Measurements from ENCODE around the gene CHRNA9. TPM values are rescaled to one million over a fixed set of nuclear protein-coding genes. Genes with fewer than 3 reads are reported as not detected.

The CHRNA9 gene
- total RNA-seq, 1 donor from 2014 or later: not detected

DNA sequence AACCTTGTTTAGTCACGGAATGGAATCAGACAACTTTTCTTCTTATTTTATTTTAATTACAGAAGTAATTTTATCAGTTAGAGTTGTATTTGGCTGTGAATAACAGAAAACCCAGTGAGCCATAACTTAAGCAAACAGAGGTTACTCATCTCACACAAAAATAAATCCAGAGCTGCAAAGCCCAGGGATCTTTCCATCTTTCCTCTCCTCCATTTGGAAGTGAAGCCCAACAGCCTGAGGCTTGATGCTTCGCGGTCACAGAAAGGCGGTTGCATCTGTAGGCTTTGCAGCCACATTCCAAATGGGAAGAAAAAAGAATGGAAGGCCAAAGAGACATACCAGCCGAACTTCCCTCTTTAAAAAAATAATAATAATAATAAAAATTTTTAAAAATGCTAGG lies 22.6 kb downstream of the CHRNA9 start:
- TF ChIP-seq CTCF (IDR thresholded peaks at IDR 0.05) (no peak), POLR2A (IDR thresholded peaks at IDR 0.05) (no peak), POLR2AphosphoS5 (IDR thresholded peaks at IDR 0.05; ENCODE audit: insufficient read depth in 1 of 2, low read depth in 1 of 2) (no peak)
- no peak for DNase-seq (ENCODE audit: extremely low spot score in 2 of 2)
- Histone ChIP-seq H3K4me1 (no peaks in the 10 kb centered on the region), H3K4me3 (no peak overlapping the region), H3K9me3 (no peaks in the 10 kb centered on the region), H3K27ac (no peak overlapping the region), H3K27me3 (no peaks in the 10 kb centered on the region), H3K36me3 (no peaks in the 10 kb centered on the region)
- intact Hi-C loops (cut with DNase I): no loop called here

GRCh38 chr4:40361338-40361737 lies 26.2 kb downstream of the CHRNA9 start:
- no peaks in the 10 kb centered on the region for H3K9me3 ChIP-seq
- TF ChIP-seq POLR2AphosphoS5 (IDR thresholded peaks at IDR 0.05; ENCODE audit: insufficient read depth in 1 of 2, low read depth in 1 of 2): no peak
- TF ChIP-seq POLR2A (IDR thresholded peaks at IDR 0.05): no peak
- no peak for TF ChIP-seq CTCF (IDR thresholded peaks at IDR 0.05)
- intact Hi-C loops (cut with DNase I): no loop called here
- no peaks in the 10 kb centered on the region for H3K4me1 ChIP-seq
- no peak overlapping the region for H3K27ac ChIP-seq
- no peak overlapping the region for H3K4me3 ChIP-seq
- H3K27me3 ChIP-seq: no peaks in the 10 kb centered on the region
- H3K36me3 ChIP-seq: no peaks in the 10 kb centered on the region
- no peak for DNase-seq (ENCODE audit: extremely low spot score in 2 of 2)

DNA sequence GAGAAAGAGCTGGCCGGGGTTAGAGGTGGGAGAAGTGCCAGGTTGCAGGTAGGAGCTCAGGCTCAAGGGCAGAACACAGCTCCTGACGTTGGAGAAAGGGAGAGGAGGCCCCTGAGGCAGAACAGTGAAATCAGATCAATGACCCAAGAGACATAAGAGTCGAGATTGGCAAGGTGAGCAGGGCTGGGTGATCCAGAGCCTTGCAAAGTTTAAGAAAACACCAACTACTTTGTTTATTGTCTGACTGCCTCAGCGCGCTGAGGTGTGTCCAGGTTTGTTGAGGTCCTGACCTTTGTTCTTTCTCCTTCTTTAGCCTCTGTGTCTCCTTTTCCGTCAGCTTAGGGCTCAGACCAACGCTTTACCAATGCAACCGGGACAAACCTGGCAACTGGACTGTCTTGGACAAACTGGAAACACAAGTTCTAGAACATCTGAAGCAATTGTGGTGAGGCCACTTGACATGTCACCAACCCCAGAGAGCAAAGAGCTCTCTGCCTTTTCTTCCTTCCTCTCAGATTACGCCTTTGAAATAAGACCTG lies 28.3 kb downstream of the CHRNA9 start:
- TF ChIP-seq CTCF (IDR thresholded peaks at IDR 0.05) (no peak), POLR2AphosphoS5 (IDR thresholded peaks at IDR 0.05; ENCODE audit: insufficient read depth in 1 of 2, low read depth in 1 of 2) (no peak), POLR2A (IDR thresholded peaks at IDR 0.05) (no peak)
- H3K27ac ChIP-seq: no peak overlapping the region
- DNase-seq (ENCODE audit: extremely low spot score in 2 of 2): no peak
- no peaks in the 10 kb centered on the region for H3K4me1 ChIP-seq
- no peaks in the 10 kb centered on the region for H3K36me3 ChIP-seq
- H3K9me3 ChIP-seq: no peaks in the 10 kb centered on the region
- H3K4me3 ChIP-seq: no peak overlapping the region
- intact Hi-C loops (cut with DNase I): no loop called here
- H3K27me3 ChIP-seq: no peaks in the 10 kb centered on the region

DNA sequence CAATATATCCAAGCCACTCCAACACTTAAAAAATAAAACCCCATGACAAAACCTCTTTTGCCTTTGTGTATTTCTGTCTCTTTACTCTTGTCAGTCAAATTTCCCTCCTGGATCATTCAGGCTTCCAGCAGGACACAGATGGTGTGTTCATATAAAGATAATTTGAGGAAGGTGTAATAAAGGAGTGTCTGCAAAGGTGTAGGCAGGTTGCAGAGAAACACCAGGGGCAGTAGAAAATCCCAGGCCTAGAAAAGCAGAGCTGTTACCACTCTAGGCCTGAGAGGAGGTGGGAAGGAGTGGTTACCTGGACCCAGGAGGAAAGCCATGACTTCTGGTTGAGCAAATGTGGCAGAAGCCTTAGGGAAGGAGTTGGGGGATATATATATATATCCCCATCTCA lies 28.8 kb downstream of the CHRNA9 start:
- Histone ChIP-seq H3K27me3 (no peaks in the 10 kb centered on the region), H3K4me3 (no peak overlapping the region), H3K4me1 (no peaks in the 10 kb centered on the region), H3K27ac (no peak overlapping the region), H3K36me3 (no peaks in the 10 kb centered on the region), H3K9me3 (no peaks in the 10 kb centered on the region)
- no peak for TF ChIP-seq POLR2A (IDR thresholded peaks at IDR 0.05)
- no peak for TF ChIP-seq CTCF (IDR thresholded peaks at IDR 0.05)
- no peak for TF ChIP-seq POLR2AphosphoS5 (IDR thresholded peaks at IDR 0.05; ENCODE audit: insufficient read depth in 1 of 2, low read depth in 1 of 2)
- intact Hi-C loops (cut with DNase I): no loop called here
- no peak for DNase-seq (ENCODE audit: extremely low spot score in 2 of 2)

DNA sequence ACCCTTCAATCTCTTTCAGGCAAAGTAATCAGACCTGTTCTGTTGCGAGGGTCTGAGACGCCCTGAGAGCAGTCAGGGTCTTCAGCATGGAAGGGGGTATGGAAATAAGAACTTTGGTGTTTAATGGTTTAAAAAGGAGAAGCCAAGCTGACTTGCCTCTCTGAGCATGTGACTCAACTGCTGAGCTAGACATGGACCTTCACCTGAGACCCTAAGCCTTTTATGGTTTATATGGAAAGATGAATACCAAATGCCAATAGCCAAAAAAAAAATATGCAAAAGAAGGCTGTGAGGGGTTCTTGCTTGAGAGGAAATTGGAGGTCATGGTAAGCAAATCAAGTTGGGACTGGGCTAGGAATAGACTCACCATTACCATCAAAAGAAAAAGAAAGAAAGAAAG lies 30.6 kb downstream of the CHRNA9 start:
- no peaks in the 10 kb centered on the region for H3K36me3 ChIP-seq
- H3K27ac ChIP-seq: no peak overlapping the region
- H3K4me1 ChIP-seq: no peaks in the 10 kb centered on the region
- no peaks in the 10 kb centered on the region for H3K9me3 ChIP-seq
- intact Hi-C loops (cut with DNase I): no loop called here
- DNase-seq (ENCODE audit: extremely low spot score in 2 of 2): no peak
- no peak overlapping the region for H3K4me3 ChIP-seq
- H3K27me3 ChIP-seq: no peaks in the 10 kb centered on the region
- TF ChIP-seq POLR2A (IDR thresholded peaks at IDR 0.05) (no peak), CTCF (IDR thresholded peaks at IDR 0.05) (no peak), POLR2AphosphoS5 (IDR thresholded peaks at IDR 0.05; ENCODE audit: insufficient read depth in 1 of 2, low read depth in 1 of 2) (no peak)

All from vagina (tissue), 2 donors.